Kidney epithelial cell (primary cell): ENCODE results near the gene STIM1. TPM values are rescaled to one million over a fixed set of nuclear protein-coding genes. Genes with fewer than 3 reads are reported as not detected.

Experiments used
- DNase-seq: peaks from one replicate; pipeline ENCODE4 v3.0.0-alpha.2; 2010; ENCODE audit warnings: low read depth
- H3K27me3 ChIP-seq: 2 replicates; pipeline ENCODE4 v1.6.0; 2011; ENCODE audit warnings: low read length; ENCODE audit not compliant: control insufficient read depth, insufficient read depth
- H3K36me3 ChIP-seq: 2 replicates; pipeline ENCODE4 v1.5.1; 2011; ENCODE audit warnings: low read length; ENCODE audit not compliant: control insufficient read depth, insufficient read depth
- H3K4me3 ChIP-seq: 2 replicates; pipeline ENCODE4 v1.5.1; 2011; ENCODE audit warnings: low read depth, mild to moderate bottlenecking, control low read depth, low read length
- CTCF ChIP-seq: IDR thresholded peaks from 2 replicates; pipeline ENCODE4 v1.5.1; 2011; ENCODE audit warnings: mild to moderate bottlenecking, moderate library complexity, low read length, control low read depth, inconsistent platforms; ENCODE audit not compliant: insufficient read depth, poor library complexity, severe bottlenecking
- total RNA-seq: library from RNA; depleted of rRNA; stranded (reverse); fragments of >200 nt; gene quantifications from 2 replicates; pipeline ENCODE4 v1.2.3, GENCODE V29; 2015

The STIM1 gene
- total RNA-seq, 1 donor from 2014 or later, result 25.4 TPM

DNA sequence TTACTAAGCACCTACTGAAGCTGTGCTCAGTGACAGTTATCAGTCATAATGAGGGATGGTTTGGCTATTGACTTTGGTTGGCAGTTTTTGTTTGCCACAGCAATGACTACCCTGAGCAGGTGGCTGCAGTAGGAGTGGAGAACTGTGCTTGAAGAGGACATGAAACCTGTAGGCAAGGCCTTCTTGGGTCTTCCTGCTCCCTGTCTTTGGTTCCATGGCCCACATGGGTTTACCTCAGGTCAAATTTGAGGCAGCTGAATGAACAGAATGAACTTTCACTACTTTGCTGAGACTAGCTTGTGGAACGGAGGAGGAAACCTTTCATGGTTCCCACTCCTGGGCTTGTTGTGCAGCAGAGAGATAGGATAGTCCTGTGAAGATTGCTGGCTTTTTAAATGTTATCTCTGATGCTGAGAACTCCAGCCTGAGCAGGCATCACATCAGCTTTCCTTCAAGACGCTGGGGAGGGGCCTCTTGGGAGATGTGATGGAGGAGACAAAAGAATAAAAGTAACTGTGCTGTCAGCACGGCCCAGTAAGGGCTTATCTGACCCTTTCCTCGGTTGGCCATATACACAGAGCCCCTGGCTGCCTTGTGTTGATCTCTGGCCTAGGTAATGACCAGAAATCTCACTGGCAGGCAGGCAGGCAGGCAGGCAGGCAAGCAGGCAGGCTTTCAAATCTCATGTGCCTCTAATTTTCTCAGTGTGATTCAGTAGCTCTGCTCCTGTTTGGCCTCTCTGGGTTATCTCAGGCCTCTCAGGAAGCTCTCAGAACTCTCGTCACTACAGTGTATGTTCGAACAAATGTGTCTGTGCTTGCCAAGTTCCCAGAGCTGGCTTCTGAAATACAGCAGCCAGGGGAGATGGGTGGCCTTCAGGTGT lies 12.0 kb downstream of the STIM1 start:
- TF ChIP-seq CTCF, result no peak
- no peak overlapping the region for H3K4me3 ChIP-seq
- no peaks in the 10 kb centered on the region for H3K36me3 ChIP-seq
- DNase-seq, result no peak
- no peaks in the 10 kb centered on the region for H3K27me3 ChIP-seq

- no peak for TF ChIP-seq CTCF
- no peaks in the 10 kb centered on the region for H3K36me3 ChIP-seq
- no peaks in the 10 kb centered on the region for H3K27me3 ChIP-seq
- H3K4me3 ChIP-seq, result no peak overlapping the region
- DNase-seq, result no peak
Measured at GRCh38 chr11:3873712-3874349, 18.4 kb downstream of the STIM1 start.

DNA sequence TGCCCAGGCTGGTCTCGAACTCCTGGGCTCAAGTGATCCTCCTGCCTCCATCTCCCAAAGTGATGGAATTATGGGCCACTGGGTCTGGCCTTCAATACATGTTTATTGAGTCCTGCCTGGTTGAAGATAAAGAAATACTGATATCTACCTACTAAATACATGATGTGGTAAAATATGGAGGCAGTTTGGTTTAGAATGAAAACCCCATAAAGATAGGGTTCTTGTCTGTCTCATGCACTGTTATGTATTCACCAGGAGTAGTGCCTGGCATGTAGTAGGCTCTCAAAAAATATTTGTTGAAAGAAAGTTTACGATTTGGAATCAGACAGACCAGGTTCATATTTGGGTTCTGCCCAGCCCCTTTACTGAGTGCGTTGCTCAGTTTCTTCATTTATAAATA lies 21.1 kb downstream of the STIM1 start:
- no peak for DNase-seq
- no peak for TF ChIP-seq CTCF
- Histone ChIP-seq H3K36me3 (no peaks in the 10 kb centered on the region), H3K27me3 (no peaks in the 10 kb centered on the region), H3K4me3 (no peak overlapping the region)

- TF ChIP-seq CTCF, result no peak
- Histone ChIP-seq H3K36me3 (no peaks in the 10 kb centered on the region), H3K4me3 (no peak overlapping the region), H3K27me3 (no peaks in the 10 kb centered on the region)
- no peak for DNase-seq
Measured at GRCh38 chr11:3877364-3878257, 22.1 kb downstream of the STIM1 start.

GRCh38 chr11:3878258-3878584 lies 22.8 kb downstream of the STIM1 start:
- Histone ChIP-seq H3K27me3 (no peaks in the 10 kb centered on the region), H3K36me3 (no peaks in the 10 kb centered on the region), H3K4me3 (no peak overlapping the region)
- no peak for DNase-seq
- TF ChIP-seq CTCF, result no peak
